Stimulated activated CD8-positive, alpha-beta memory T cell treated with anti-CD3 and anti-CD28 coated beads, Interleukin-4, amount 100 ng/mL, for 24 hours (primary cell): ENCODE data around the gene RARB.

ENCODE experiments used
- DNase-seq: peaks from one replicate; pipeline ENCODE4 v3.0.0-alpha.2; 2020; ENCODE audit warnings: low read depth

Gene RARB

GRCh38 chr3:25448750-25449692 is 21.0 kb downstream of the RARB start:
- DNase-seq, result no peak

- no peak for DNase-seq
These were observed 21.8 kb downstream of the RARB start for GRCh38 chr3:25449857-25450256.

- DNase-seq, result no peak
These were observed 24.1 kb downstream of the RARB start for GRCh38 chr3:25452192-25452591.

GRCh38 chr3:25452740-25453139 is 24.7 kb downstream of the RARB start:
- DNase-seq, result no peak

- no peak for DNase-seq
These were observed 25.5 kb downstream of the RARB start for GRCh38 chr3:25453619-25454004.

GRCh38 chr3:25454005-25454927 is 26.2 kb downstream of the RARB start:
- DNase-seq, result no peak

GRCh38 chr3:25455441-25456132 is 27.5 kb downstream of the RARB start:
- no peak for DNase-seq

GRCh38 chr3:25456723-25457670 is 28.9 kb downstream of the RARB start:
- no peak for DNase-seq

GRCh38 chr3:25457671-25458419 is 29.8 kb downstream of the RARB start:
- DNase-seq, result no peak

- no peak for DNase-seq
These were observed 30.4 kb downstream of the RARB start for GRCh38 chr3:25458420-25458814.

GRCh38 chr3:25460751-25461150 is 32.7 kb downstream of the RARB start:
- no peak for DNase-seq

- no peak for DNase-seq
These were observed 33.9 kb downstream of the RARB start for GRCh38 chr3:25461946-25462345.

- no peak for DNase-seq
These were observed 34.4 kb downstream of the RARB start for GRCh38 chr3:25462495-25462894.

GRCh38 chr3:25463836-25464418 is 35.9 kb downstream of the RARB start:
- no peak for DNase-seq

GRCh38 chr3:25465266-25465860 is 37.3 kb downstream of the RARB start:
- DNase-seq, result no peak

GRCh38 chr3:25468866-25469319 is 40.8 kb downstream of the RARB start:
- DNase-seq, result no peak

GRCh38 chr3:25469558-25469957 is 41.5 kb downstream of the RARB start:
- no peak for DNase-seq

- DNase-seq, result no peak
These were observed 43.2 kb downstream of the RARB start for GRCh38 chr3:25471081-25471768.

- no peak for DNase-seq
These were observed 44.1 kb downstream of the RARB start for GRCh38 chr3:25472153-25472552.
